Esophagus (tissue), 2 donors: ENCODE results near the gene GPR132. TPM values are rescaled to one million over a fixed set of nuclear protein-coding genes. Genes with fewer than 3 reads are reported as not detected.

Experiments used
- H3K27ac ChIP-seq, 2 donors: one replicate each; pipeline ENCODE4 v1.5.1; 2013; ENCODE audit warnings: low read depth in 2 of 2, mild to moderate bottlenecking in 2 of 2, inconsistent platforms in 1 of 2, low read length in 1 of 2, moderate library complexity in 1 of 2
- H3K27me3 ChIP-seq, 2 donors: one replicate each; pipeline ENCODE4 v1.6.1; 2013; ENCODE audit warnings: low read length in 2 of 2, control low read depth in 1 of 2, mild to moderate bottlenecking in 1 of 2; ENCODE audit not compliant: insufficient read depth in 2 of 2, control insufficient read depth in 1 of 2
- H3K36me3 ChIP-seq, 2 donors: one replicate each; pipeline ENCODE4 v1.6.1; 2013; ENCODE audit warnings: low read length in 1 of 2; ENCODE audit not compliant: control insufficient read depth in 2 of 2, insufficient read depth in 2 of 2
- H3K4me1 ChIP-seq, 2 donors: one replicate each; pipeline ENCODE4 v1.6.1; 2013; ENCODE audit warnings: low read length in 1 of 2; ENCODE audit not compliant: control insufficient read depth in 2 of 2, insufficient read depth in 2 of 2
- H3K4me3 ChIP-seq, 2 donors: one replicate each; pipeline ENCODE4 v1.5.1; 2013; ENCODE audit warnings: low read length in 2 of 2, mild to moderate bottlenecking in 2 of 2, low read depth in 1 of 2, moderate library complexity in 1 of 2
- H3K9me3 ChIP-seq, 2 donors: one replicate each; pipeline ENCODE4 v1.6.1; 2013; ENCODE audit warnings: mild to moderate bottlenecking in 2 of 2, low read depth in 1 of 2, low read length in 1 of 2, moderate library complexity in 1 of 2; ENCODE audit not compliant: control insufficient read depth in 2 of 2, insufficient read depth in 1 of 2
- WGBS, 2 donors: extraction: QIAGEN DNeasy Blood & Tissue Kit; methylation state at CpG; one replicate each; pipeline ENCODE4 v1.1.7; 2013; 5-methylcytosine and 5-hydroxymethylcytosine counted together
- polyA plus RNA-seq, 2 donors: library from polyadenylated mRNA; stranded (reverse); fragments of 200-250 nt; gene quantifications; one replicate each; pipeline ENCODE4 v1.2.3, GENCODE V29; 2013
- donor health status: healthy with polysubstance abuse.
- donor health status: Bipolar disorder and iron deficiency.

Gene GPR132
- polyA plus RNA-seq, 2 donors: 0.42 to 0.47 TPM

DNA sequence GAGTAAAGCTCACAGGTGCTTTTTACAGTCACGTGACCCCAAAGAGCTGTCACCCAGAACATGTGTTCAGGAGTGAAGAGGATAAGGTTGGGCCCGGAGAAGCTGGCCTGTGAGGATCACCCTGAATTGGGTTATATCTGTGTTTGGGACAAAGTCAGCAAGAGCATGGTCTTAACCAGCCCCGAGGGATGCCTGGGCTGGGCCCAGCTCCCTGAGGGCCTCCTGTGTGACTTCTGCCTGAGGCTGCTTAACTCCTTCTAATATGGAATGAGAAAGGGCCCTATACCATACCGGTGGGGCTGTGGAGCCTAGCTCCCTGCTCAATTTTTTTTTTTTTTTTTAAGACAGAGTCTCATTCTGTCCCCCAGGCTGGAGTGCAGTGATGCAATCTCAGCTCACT is 46.8 kb downstream of the GPR132 start:
- Histone ChIP-seq H3K36me3 (peaks cover 0 to 2% of the 10 kb centered on the region in 2 donors), H3K27me3 (no peaks in the 10 kb centered on the region), H3K9me3 (no peaks in the 10 kb centered on the region), H3K4me3 (no peak overlapping the region), H3K4me1 (peaks cover 2 to 19% of the 10 kb centered on the region in 2 donors), H3K27ac (no peak overlapping the region)
- 66 to 74% methylated on average over 4 of the region's 4 CpGs for WGBS, 2 donors

DNA sequence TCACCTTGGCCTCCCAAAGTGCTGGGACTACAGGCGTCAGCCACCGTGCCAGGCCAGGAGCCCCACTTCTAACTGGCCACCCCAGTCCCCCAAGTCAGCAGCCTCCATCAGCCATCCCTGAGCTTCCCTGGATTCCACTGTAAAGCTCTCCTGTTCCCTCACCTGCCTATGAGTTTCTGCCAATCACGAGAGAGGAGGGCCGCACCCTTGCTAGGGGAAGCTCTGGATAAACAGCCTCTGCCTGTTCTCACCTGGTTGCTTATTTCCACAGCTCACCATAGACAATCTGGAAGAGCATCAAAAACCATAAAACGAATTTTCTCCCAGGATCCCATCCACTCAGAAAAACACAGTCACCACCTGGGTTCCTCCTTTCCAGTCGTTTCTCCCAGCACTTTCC is 49.3 kb downstream of the GPR132 start:
- Histone ChIP-seq H3K27ac (peak overlapping the region; percentile 77 to 80), H3K27me3 (no peaks in the 10 kb centered on the region), H3K4me1 (peaks cover 7 to 31% of the 10 kb centered on the region in 2 donors), H3K36me3 (peaks cover 1 to 11% of the 10 kb centered on the region in 2 donors), H3K9me3 (no peaks in the 10 kb centered on the region), H3K4me3 (no peak overlapping the region)
- 56 to 58% methylated on average over 6 of the region's 6 CpGs for WGBS, 2 donors

DNA sequence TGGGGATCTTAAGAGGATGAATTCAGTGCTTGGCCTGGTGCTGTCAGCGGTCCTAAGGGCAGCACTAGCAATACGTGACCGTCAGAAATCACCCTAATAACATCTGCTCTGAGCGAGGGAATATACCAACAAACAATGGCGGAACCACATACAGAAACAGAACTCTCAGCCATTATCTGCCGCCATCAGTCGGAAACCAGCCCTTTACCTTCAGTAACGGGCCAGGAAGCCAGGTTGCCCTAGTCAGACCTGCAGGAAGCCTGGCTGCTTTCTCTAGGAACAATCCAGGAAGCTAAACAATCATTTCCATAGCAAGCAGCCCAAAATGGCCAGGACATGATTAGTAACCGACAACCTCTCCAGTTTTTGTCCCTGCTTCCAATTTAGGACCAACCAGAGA is 50.0 kb downstream of the GPR132 start:
- Histone ChIP-seq H3K9me3 (no peaks in the 10 kb centered on the region), H3K27ac (peak overlapping the region; percentile 42 to 55), H3K36me3 (peaks cover 3 to 13% of the 10 kb centered on the region in 2 donors), H3K4me3 (no peak overlapping the region), H3K4me1 (peaks cover 7 to 31% of the 10 kb centered on the region in 2 donors), H3K27me3 (no peaks in the 10 kb centered on the region)
- 75 to 78% methylated on average over 9 of the region's 9 CpGs for WGBS, 2 donors

DNA sequence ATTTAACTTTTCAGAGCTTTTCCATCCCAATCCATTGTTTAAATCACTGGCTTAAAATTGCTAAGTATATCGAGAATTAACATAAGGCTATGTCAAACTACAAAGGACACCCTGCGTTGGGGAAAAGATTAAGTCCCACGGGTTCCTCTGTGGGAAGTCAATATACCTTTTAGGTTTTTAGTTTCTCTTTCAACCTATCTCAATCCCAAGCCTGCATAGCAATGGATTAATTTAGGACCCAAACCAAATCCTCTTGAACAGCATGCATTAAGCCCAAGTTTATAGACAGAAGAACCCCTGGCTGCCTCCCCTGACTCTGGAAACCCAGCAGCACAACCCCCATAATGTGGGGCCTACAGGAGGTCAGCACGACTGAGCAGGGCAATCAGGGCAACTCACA is 50.6 kb downstream of the GPR132 start:
- H3K27ac ChIP-seq: no peak overlapping the region
- 52 to 68% methylated on average over 4 of the region's 4 CpGs for WGBS, 2 donors
- H3K9me3 ChIP-seq: no peaks in the 10 kb centered on the region
- H3K36me3 ChIP-seq: peaks cover 6 to 17% of the 10 kb centered on the region in 2 donors
- H3K4me1 ChIP-seq: peaks cover 7 to 31% of the 10 kb centered on the region in 2 donors
- no peak overlapping the region for H3K4me3 ChIP-seq
- H3K27me3 ChIP-seq: no peaks in the 10 kb centered on the region

DNA sequence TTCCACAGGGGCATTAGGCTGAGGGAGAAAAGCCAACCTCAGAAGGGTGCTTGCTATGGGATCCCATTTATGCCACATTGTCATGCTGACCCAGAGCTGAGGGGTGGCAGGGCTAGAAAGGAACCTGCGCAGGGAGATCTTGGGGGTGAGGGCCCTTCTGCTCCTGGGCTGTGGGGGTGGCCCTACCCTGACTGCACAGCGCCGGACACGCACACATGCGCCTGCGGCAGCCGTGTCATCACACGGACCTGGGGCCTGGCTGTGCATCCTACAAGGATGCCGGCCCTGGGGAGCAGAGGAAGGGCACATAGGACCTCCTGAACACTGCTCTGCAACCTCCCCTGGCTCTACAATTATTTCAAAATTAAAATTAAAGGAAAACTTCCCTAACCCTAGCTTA is 51.2 kb downstream of the GPR132 start:
- Histone ChIP-seq H3K27ac (no peak overlapping the region), H3K4me3 (no peak overlapping the region), H3K36me3 (peaks cover 9 to 19% of the 10 kb centered on the region in 2 donors), H3K9me3 (no peaks in the 10 kb centered on the region), H3K27me3 (no peaks in the 10 kb centered on the region), H3K4me1 (peaks cover 7 to 28% of the 10 kb centered on the region in 2 donors)
- 78 to 83% methylated on average over 8 to 9 of the region's 9 CpGs for WGBS, 2 donors

DNA sequence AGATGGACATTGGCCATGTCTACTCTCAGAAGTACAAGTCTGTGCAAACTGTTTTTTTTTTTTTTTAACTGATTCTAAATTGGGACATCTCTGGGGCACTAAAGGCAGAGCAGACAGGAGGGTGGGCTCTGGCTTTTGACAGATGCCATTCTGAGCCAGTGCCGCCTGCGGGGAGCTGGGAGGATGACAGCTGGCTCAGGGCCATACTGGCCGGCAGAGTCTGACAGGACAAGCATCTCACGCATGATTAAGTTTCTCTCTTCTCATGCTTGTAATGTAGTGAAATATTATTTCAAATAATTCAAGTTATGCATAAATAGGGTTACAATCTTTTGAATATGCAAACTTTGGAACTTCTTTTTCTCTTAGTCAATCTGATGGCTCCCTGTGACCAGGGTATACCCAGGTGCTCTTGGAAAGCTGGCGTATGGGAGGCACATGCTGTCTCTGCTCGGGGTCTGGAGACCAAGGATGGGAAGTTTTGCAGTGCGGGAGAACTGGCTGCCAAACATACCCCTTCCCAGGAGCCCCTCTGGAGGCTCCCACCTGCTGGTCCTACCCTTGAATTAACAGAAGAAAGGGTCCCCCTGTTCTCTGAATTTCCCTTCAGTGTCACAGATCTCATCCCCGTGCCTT is 52.0 kb downstream of the GPR132 start:
- no peaks in the 10 kb centered on the region for H3K9me3 ChIP-seq
- 39 to 50% methylated on average over 8 of the region's 8 CpGs for WGBS, 2 donors

DNA sequence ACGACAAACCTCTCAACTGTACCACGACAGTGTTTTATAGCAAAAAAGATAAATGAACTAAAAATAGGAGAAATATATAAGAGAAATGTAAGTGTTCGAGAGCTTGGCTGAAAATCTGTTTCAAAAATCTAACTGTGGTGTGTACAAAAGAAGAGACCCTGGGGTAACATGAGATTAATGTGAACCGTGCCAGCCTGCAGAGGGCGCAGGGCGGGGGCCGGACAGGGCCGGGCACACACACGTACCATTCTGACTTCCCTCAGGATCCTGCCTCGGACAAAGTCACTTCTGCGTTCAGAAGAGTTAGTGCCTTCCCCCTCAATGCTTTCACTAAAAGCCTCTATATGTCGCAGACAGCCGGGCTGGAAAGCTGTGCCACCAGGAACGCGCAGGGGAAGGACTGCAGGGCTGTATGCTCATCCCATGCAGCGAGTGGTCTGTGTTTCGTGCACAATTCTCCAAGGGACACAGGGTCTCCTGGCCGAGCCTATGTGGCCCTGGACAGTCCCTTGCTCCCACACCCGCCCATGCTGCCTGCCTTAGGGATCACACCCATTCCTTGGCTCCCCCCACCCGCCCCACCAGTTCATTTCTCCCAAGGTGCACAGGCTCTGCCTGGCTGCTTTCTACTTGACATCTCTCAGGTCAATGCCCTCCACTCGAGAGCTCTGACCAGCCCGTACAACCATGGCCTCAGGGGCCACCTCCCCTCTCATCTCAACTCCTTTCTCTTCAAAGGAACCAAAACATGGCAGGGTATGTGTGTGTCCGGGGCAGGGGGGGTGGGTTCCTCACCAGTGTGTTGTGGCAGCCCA is 52.9 kb downstream of the GPR132 start:
- Histone ChIP-seq H3K9me3 (no peaks in the 10 kb centered on the region), H3K36me3 (peaks cover 9 to 25% of the 10 kb centered on the region in 2 donors), H3K27ac (no peak overlapping the region), H3K27me3 (no peaks in the 10 kb centered on the region), H3K4me1 (peaks cover 7 to 24% of the 10 kb centered on the region in 2 donors), H3K4me3 (no peak overlapping the region)
- WGBS, 2 donors: 51 to 69% methylated on average over 23 of the region's 23 CpGs

More for the DNA sequence above, 52.0 kb downstream of the GPR132 start:
- peaks cover 9 to 19% of the 10 kb centered on the region in 2 donors for H3K36me3 ChIP-seq
- peaks cover 7 to 24% of the 10 kb centered on the region in 2 donors for H3K4me1 ChIP-seq
- no peak overlapping the region for H3K27ac ChIP-seq
- H3K4me3 ChIP-seq: no peak overlapping the region
- H3K27me3 ChIP-seq: no peaks in the 10 kb centered on the region

DNA sequence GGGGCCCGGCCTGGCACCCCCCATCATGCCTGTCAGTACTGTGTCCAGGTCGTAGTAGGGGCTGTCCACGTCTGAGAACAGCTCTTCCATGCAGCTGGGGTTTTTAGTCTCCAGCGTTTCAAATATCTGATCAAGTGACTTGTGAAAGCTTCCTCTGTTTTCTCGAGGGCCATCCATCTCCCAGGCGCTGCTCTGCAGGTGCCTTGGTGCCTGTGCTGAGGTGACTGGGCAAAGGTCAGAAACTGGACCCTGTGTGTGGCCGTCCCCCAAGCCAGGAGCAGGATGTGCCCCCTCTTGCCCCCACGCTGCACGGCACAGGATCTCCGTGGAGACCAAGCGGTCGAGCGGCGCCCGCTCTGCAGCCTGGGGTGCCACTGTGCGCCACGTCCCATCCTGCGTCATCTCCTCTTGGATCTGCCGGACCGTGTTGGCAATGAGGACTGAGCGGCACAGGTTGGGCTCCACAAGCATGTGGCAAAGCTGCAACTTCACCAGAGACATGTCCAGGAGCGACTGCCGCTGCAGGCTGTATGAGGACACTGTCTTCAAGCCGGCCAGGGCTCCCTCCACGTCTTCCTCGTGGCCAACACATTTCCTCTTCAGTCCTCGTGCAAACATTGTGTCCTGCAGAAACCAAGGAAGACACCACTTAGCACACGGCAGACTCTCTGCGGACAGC is 53.8 kb downstream of the GPR132 start:
- H3K9me3 ChIP-seq: no peaks in the 10 kb centered on the region
- peaks cover 7 to 22% of the 10 kb centered on the region in 2 donors for H3K4me1 ChIP-seq
- no peaks in the 10 kb centered on the region for H3K27me3 ChIP-seq
- H3K4me3 ChIP-seq: no peak overlapping the region
- WGBS, 2 donors: 83 to 85% methylated on average over 29 of the region's 29 CpGs
- peaks cover 9 to 29% of the 10 kb centered on the region in 2 donors for H3K36me3 ChIP-seq
- no peak overlapping the region for H3K27ac ChIP-seq

DNA sequence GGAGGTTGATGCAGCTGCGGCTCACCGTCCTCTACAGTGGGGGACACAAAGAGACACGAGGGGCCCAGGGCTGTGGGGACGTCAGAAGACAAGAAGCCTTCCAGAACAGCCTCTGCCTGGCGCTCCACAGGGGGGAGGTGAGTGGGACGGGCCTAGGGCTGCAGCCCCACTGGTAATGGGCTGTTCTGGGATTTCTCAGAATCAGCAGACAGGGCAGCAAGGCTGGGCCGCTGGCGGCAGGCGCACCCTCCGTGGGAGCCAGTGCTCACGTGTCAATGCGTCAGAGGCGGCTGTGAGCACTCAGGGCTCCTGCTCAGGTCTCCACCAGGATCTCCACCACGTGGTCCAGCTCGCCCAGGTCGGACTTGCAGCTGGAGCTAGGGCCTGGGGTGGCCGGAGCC is 54.3 kb downstream of the GPR132 start:
- peaks cover 7 to 24% of the 10 kb centered on the region in 2 donors for H3K4me1 ChIP-seq
- no peak overlapping the region for H3K27ac ChIP-seq
- H3K4me3 ChIP-seq: no peak overlapping the region
- no peaks in the 10 kb centered on the region for H3K27me3 ChIP-seq
- H3K9me3 ChIP-seq: no peaks in the 10 kb centered on the region
- peaks cover 9 to 29% of the 10 kb centered on the region in 2 donors for H3K36me3 ChIP-seq
- WGBS, 2 donors: 83% methylated on average over 17 of the region's 17 CpGs
